ENCODE data around the gene SNTB2. TPM values are rescaled to one million over a fixed set of nuclear protein-coding genes. Genes with fewer than 3 reads are reported as not detected.

SNTB2 gene
- total and polyA plus RNA-seq, 2 of the 13 experiments (the other 11 are each of a cell fraction or from before 2014, with no cell fraction given): 11.5 to 19.2 TPM

DNA sequence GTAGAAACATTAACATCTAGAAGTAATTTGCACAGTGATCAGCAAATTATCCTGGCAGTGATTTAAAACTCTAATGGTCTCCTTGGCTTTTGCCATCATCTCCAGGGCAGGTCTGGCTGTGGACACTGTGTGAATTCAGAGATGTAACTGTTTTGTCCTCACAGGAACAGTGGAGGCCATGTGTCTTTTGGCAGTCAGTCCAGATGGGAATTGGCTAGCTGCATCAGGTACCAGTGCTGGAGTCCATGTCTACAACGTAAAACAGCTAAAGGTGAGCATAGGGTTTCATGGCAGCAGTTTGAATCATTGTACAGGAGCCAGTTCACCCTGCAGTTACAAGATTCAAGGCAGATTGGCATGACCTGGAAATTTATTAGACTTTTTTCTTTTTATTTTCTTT, 26.8 kb upstream of the SNTB2 start:
- BruUV-seq (replicated peaks): no TSS peak
- ChIA-PET POLR2A (interaction anchor here (0.7 to 1.1 kb wide), 3 partner anchors 27 to 922 kb away, joined by 3 read pairs; partner anchors contain the start of gene SNTB2), CTCF (ENCODE audit: low intra/inter-chr PET ratio, low total read pairs) (no interaction called here)
- no peaks in the 10 kb centered on the region for H4K20me1 ChIP-seq (ENCODE audit: insufficient read depth, low read length)
- no peak for DNase-seq (ENCODE audit: low spot score)
- no peak for FAIRE-seq
- no peaks in the 10 kb centered on the region for H3K27me3 ChIP-seq (ENCODE audit: control insufficient read depth in 1 of 2, insufficient read depth in 2 of 2, low read length in 2 of 2)
- H3K4me1 ChIP-seq (ENCODE audit: insufficient read depth, low read length): peaks cover 18% of the 10 kb centered on the region
- no peak overlapping the region for H3K27ac ChIP-seq (ENCODE audit: extremely low read length, insufficient read depth, low read length)
- H3K36me3 ChIP-seq (replicated peaks in 1 of 2; ENCODE audit: control insufficient read depth in 1 of 2, insufficient read depth in 2 of 2, low read length in 2 of 2): peaks cover 30 to 80% of the 10 kb centered on the region in 2 experiments
- no peak overlapping the region for H2AFZ ChIP-seq (ENCODE audit: low read length)
- TF ChIP-seq ZNF777 (CRISPR knock-in tag; IDR thresholded peaks at IDR 0.05): no peak
- TF ChIP-seq NRL (CRISPR knock-in tag; IDR thresholded peaks at IDR 0.05; ENCODE audit: borderline replicate concordance): no peak
- TF ChIP-seq YEATS4 (CRISPR knock-in tag; IDR thresholded peaks at IDR 0.05; ENCODE audit: borderline replicate concordance): 0 out of 2 replicates have a peak, but pooled peaks have one; percentile 28
- TF ChIP-seq ZNF878 (CRISPR knock-in tag; IDR thresholded peaks at IDR 0.05): 0 out of 2 replicates have a peak, but pooled peaks have one; percentile 22
- no peak for TF ChIP-seq RBM39 (IDR thresholded peaks at IDR 0.05; ENCODE audit: low read depth, low read length, poor library complexity, severe bottlenecking)
- no peak for TF ChIP-seq ZNF746 (CRISPR knock-in tag; IDR thresholded peaks at IDR 0.05)
- H3K4me3 ChIP-seq (replicated peaks in 1 of 3; ENCODE audit: insufficient read depth in 1 of 3, low read depth in 2 of 3, low read length in 3 of 3): no peak overlapping the region
- H3K9ac ChIP-seq (ENCODE audit: insufficient read depth, low read depth, low read length): no peak overlapping the region
- peak; percentile 58 for ATAC-seq
- WGBS (ENCODE audit: low lambda C conversion rate): 100% methylated on average over 1 of the region's 1 CpG
- intact Hi-C loops (cut with micrococcal nuclease; ENCODE audit: unreplicated experiment): no loop called here
- H3K4me2 ChIP-seq (ENCODE audit: low read depth, low read length): no peak overlapping the region
- in situ Hi-C loops (cut with HindIII; ENCODE audit: extremely low pct_ligation_motif_present, low pct_unique_long_range_greater_than_20kb): no loop called here
- H3K9me3 ChIP-seq (ENCODE audit: low read length): no peaks in the 10 kb centered on the region
- no peaks in the 10 kb centered on the region for H3K79me2 ChIP-seq (ENCODE audit: insufficient read depth, low read length)

DNA sequence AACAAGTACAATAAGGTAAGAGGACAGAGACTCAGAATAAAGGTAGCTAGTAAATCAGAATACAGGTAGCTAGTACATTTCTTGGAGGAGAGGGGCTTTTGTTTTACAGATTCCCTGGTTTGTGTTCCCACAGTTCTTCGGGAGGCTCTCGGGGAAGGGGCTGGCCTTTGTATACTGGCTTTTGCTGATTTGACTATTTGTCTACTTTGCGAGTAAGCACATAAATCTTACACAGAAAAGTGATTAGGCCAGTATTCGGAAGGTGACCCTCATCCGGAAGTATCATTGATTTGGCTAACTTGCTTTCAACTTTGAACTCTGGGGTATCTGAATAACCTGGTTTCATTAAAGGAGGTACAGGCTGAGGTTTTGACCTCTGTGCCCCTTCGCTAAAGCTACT, 21.4 kb upstream of the SNTB2 start:
- WGBS (ENCODE audit: low lambda C conversion rate): 97% methylated on average over 6 of the region's 6 CpGs
- TF ChIP-seq ZNF446 (CRISPR knock-in tag; IDR thresholded peaks at IDR 0.05) (no peak), MAFF (IDR thresholded peaks at IDR 0.05; ENCODE audit: low read depth, low read length) (peak; percentile 73), MAFK (conservative IDR thresholded peaks at IDR 0.05 in 1 of 2, IDR thresholded peaks at IDR 0.05 in 1 of 2; ENCODE audit: low read length in 2 of 2) (peak; percentile 62 to 72; a peak in 3 of 4 replicates), ZNF160 (CRISPR knock-in tag; IDR thresholded peaks at IDR 0.05) (no peak), ERF (CRISPR knock-in tag; IDR thresholded peaks at IDR 0.05) (no peak), POGZ (CRISPR knock-in tag; IDR thresholded peaks at IDR 0.05) (no peak)
- TF ChIP-seq, protein P1, sequence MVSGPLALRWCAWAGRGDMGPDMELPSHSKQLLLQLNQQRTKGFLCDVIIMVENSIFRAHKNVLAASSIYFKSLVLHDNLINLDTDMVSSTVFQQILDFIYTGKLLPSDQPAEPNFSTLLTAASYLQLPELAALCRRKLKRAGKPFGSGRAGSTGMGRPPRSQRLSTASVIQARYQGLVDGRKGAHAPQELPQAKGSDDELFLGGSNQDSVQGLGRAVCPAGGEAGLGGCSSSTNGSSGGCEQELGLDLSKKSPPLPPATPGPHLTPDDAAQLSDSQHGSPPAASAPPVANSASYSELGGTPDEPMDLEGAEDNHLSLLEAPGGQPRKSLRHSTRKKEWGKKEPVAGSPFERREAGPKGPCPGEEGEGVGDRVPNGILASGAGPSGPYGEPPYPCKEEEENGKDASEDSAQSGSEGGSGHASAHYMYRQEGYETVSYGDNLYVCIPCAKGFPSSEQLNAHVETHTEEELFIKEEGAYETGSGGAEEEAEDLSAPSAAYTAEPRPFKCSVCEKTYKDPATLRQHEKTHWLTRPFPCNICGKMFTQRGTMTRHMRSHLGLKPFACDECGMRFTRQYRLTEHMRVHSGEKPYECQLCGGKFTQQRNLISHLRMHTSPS (CRISPR knock-in tag; IDR thresholded peaks at IDR 0.05; ENCODE audit: low read depth): no peak
- TF ChIP-seq, protein P2, sequence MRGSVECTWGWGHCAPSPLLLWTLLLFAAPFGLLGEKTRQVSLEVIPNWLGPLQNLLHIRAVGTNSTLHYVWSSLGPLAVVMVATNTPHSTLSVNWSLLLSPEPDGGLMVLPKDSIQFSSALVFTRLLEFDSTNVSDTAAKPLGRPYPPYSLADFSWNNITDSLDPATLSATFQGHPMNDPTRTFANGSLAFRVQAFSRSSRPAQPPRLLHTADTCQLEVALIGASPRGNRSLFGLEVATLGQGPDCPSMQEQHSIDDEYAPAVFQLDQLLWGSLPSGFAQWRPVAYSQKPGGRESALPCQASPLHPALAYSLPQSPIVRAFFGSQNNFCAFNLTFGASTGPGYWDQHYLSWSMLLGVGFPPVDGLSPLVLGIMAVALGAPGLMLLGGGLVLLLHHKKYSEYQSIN (CRISPR knock-in tag; IDR thresholded peaks at IDR 0.05; ENCODE audit: borderline replicate concordance): no peak
- TF ChIP-seq, protein P3, sequence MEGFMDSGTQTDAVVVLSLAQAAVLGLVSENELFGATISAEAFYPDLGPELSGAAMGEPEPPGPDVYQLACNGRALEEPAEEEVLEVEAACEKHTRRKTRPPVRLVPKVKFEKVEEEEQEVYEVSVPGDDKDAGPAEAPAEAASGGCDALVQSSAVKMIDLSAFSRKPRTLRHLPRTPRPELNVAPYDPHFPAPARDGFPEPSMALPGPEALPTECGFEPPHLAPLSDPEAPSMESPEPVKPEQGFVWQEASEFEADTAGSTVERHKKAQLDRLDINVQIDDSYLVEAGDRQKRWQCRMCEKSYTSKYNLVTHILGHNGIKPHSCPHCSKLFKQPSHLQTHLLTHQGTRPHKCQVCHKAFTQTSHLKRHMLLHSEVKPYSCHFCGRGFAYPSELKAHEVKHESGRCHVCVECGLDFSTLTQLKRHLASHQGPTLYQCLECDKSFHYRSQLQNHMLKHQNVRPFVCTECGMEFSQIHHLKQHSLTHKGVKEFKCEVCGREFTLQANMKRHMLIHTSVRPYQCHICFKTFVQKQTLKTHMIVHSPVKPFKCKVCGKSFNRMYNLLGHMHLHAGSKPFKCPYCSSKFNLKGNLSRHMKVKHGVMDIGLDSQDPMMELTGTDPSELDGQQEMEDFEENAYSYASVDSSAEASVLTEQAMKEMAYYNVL (CRISPR knock-in tag; IDR thresholded peaks at IDR 0.05; ENCODE audit: borderline replicate concordance): no peak

More for the DNA sequence above, 21.4 kb upstream of the SNTB2 start:
- Histone ChIP-seq H3K9ac (ENCODE audit: insufficient read depth, low read depth, low read length) (no peak overlapping the region), H3K79me2 (ENCODE audit: insufficient read depth, low read length) (no peaks in the 10 kb centered on the region), H3K4me1 (ENCODE audit: insufficient read depth, low read length) (peaks cover 9% of the 10 kb centered on the region), H3K27me3 (ENCODE audit: control insufficient read depth in 1 of 2, insufficient read depth in 2 of 2, low read length in 2 of 2) (no peaks in the 10 kb centered on the region), H3K9me3 (ENCODE audit: low read length) (no peaks in the 10 kb centered on the region), H3K4me2 (ENCODE audit: low read depth, low read length) (no peak overlapping the region), H3K36me3 (replicated peaks in 1 of 2; ENCODE audit: control insufficient read depth in 1 of 2, insufficient read depth in 2 of 2, low read length in 2 of 2) (peaks cover 35 to 85% of the 10 kb centered on the region in 2 experiments), H3K4me3 (replicated peaks in 1 of 3; ENCODE audit: insufficient read depth in 1 of 3, low read depth in 2 of 3, low read length in 3 of 3) (no peak overlapping the region), H2AFZ (ENCODE audit: low read length) (no peak overlapping the region), H4K20me1 (ENCODE audit: insufficient read depth, low read length) (no peaks in the 10 kb centered on the region), H3K27ac (ENCODE audit: extremely low read length, insufficient read depth, low read length) (no peak overlapping the region)
- TSS peak; percentile 32 for BruUV-seq (replicated peaks)
- ChIA-PET POLR2A (no interaction called here), CTCF (ENCODE audit: low intra/inter-chr PET ratio, low total read pairs) (no interaction called here)
- FAIRE-seq: no peak
- intact Hi-C loops (cut with micrococcal nuclease; ENCODE audit: unreplicated experiment) (no loop called here), in situ Hi-C loops (cut with HindIII; ENCODE audit: extremely low pct_ligation_motif_present, low pct_unique_long_range_greater_than_20kb) (no loop called here)
- ATAC-seq: no peak
- DNase-seq (ENCODE audit: low spot score): no peak
